ENCODE results near the gene SLC6A17.

- TF ChIP-seq CTCF (IDR thresholded peaks at IDR 0.05) (no peak), POLR2A (IDR thresholded peaks at IDR 0.05) (no peak)
These were observed 27.1 kb upstream of the SLC6A17 start for GRCh38 chr1:110123224-110123623.
